ENCODE data around the gene TUBB1. TPM values are rescaled to one million over a fixed set of nuclear protein-coding genes. Genes with fewer than 3 reads are reported as not detected.

TUBB1 gene
- total and polyA plus RNA-seq, 2 donors (not counting 1 experiment from before 2014, with no cell fraction given) = 0.22 to 0.43 TPM

- no peaks in the 10 kb centered on the region for H3K27me3 Mint-ChIP-seq
- H3K4me3 ChIP-seq (ENCODE audit: control extremely low read depth in 1 of 5, extremely low read depth in 1 of 5, insufficient read depth in 1 of 5, low read depth in 2 of 5, low read length in 4 of 5) = peak overlapping the region; percentile 40 to 91 (median 88)
- peak overlapping the region; percentile 86 for H3K4me2 ChIP-seq (replicated peaks; ENCODE audit: low read depth, low read length, poor library complexity, severe bottlenecking)
- peak overlapping the region; percentile 95 to 97 for H3K27ac ChIP-seq (ENCODE audit: low read length in 2 of 2)
- H4K20me1 ChIP-seq (ENCODE audit: control insufficient read depth, insufficient read depth, low read length, poor library complexity, severe bottlenecking) = peaks cover 27% of the 10 kb centered on the region
- peaks cover 0 to 14% of the 10 kb centered on the region in 2 experiments for H3K36me3 ChIP-seq (replicated peaks in 1 of 2; ENCODE audit: control extremely low read depth in 1 of 2, control insufficient read depth in 1 of 2, extremely low read depth in 1 of 2, insufficient read depth in 2 of 2, low read length in 1 of 2)
- peak overlapping the region; percentile 98 for H3K4me3 Mint-ChIP-seq
- no peaks in the 10 kb centered on the region for H3K27me3 ChIP-seq (replicated peaks in 1 of 4; ENCODE audit: control extremely low read depth in 1 of 4, control insufficient read depth in 3 of 4, insufficient read depth in 4 of 4, low read length in 3 of 4)
- ChIA-PET POLR2A (interaction anchor here (0.5 to 1.6 kb wide), 6 partner anchors 13 to 100 kb away, joined by 3 to 22 read pairs (median 4); partner anchors contain the start of gene ATP5F1E), CTCF (interaction anchor here (1.0 to 3.3 kb wide), 3 partner anchors 10 to 80 kb away, joined by 3 to 32 read pairs (median 6); partner anchors contain the start of gene ATP5F1E)
- H3K4me1 ChIP-seq (ENCODE audit: control insufficient read depth in 2 of 2, insufficient read depth in 2 of 2, low read length in 2 of 2) = peaks cover 37 to 57% of the 10 kb centered on the region in 2 donors
- peak overlapping the region; percentile 99 for H3K27ac Mint-ChIP-seq
- peaks cover 66% of the 10 kb centered on the region for H3K4me1 Mint-ChIP-seq
- WGBS (ENCODE audit: insufficient coverage) = 12% methylated on average over 20 of the region's 24 CpGs
- peaks cover 47% of the 10 kb centered on the region for H3K79me2 ChIP-seq (ENCODE audit: control insufficient read depth, insufficient read depth, low read length)
- DNase-seq = peak; percentile 89
- ATAC-seq (ENCODE audit: low read depth) = peak; percentile 15
- peak overlapping the region; percentile 80 for H3K9ac ChIP-seq (ENCODE audit: low read length)
- TF ChIP-seq EZH2 (IDR thresholded peaks at IDR 0.05; ENCODE audit: borderline replicate concordance, insufficient read depth, low read depth, low read length, poor library complexity, severe bottlenecking) = no peak
- TF ChIP-seq, protein P1, sequence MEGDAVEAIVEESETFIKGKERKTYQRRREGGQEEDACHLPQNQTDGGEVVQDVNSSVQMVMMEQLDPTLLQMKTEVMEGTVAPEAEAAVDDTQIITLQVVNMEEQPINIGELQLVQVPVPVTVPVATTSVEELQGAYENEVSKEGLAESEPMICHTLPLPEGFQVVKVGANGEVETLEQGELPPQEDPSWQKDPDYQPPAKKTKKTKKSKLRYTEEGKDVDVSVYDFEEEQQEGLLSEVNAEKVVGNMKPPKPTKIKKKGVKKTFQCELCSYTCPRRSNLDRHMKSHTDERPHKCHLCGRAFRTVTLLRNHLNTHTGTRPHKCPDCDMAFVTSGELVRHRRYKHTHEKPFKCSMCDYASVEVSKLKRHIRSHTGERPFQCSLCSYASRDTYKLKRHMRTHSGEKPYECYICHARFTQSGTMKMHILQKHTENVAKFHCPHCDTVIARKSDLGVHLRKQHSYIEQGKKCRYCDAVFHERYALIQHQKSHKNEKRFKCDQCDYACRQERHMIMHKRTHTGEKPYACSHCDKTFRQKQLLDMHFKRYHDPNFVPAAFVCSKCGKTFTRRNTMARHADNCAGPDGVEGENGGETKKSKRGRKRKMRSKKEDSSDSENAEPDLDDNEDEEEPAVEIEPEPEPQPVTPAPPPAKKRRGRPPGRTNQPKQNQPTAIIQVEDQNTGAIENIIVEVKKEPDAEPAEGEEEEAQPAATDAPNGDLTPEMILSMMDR (IDR thresholded peaks at IDR 0.05) = no peak
- H3K9me3 ChIP-seq (ENCODE audit: control extremely low read depth in 1 of 3, control insufficient read depth in 2 of 3, insufficient read depth in 1 of 3, low read length in 2 of 3) = peaks cover 0 to 6% (median 0%) of the 10 kb centered on the region in 3 donors
- intact Hi-C loops (cut with micrococcal nuclease) = loop anchor here (1.0 to 10.0 kb wide), 5 partner anchors 8 to 1613 kb away; partner anchors contain the start of genes ATP5F1E and RBM38
- no peaks in the 10 kb centered on the region for H3K9me3 Mint-ChIP-seq (ENCODE audit: insufficient read depth)
- peak overlapping the region; percentile 64 for H2AFZ ChIP-seq (ENCODE audit: insufficient read depth, low read depth, low read length, poor library complexity, severe bottlenecking)
Observed at GRCh38 chr20:59007665-59008511, 11.3 kb upstream of the TUBB1 start.
